Fibroblast of the aortic adventitia (primary cell): Measurements from ENCODE around the gene GARRE1. TPM values are rescaled to one million over a fixed set of nuclear protein-coding genes. Genes with fewer than 3 reads are reported as not detected.

Source experiments
- DNase-seq: peaks from one replicate; pipeline ENCODE4 v3.0.0-alpha.2; 2010; ENCODE audit warnings: low read depth
- H3K4me3 ChIP-seq: 2 replicates; pipeline ENCODE4 v1.5.1; 2011; ENCODE audit warnings: low read depth, mild to moderate bottlenecking, control low read depth, low read length, moderate library complexity
- CTCF ChIP-seq: IDR thresholded peaks from 2 replicates; pipeline ENCODE4 v1.5.1; 2011; ENCODE audit warnings: mild to moderate bottlenecking, low read length, control low read depth, inconsistent platforms; ENCODE audit not compliant: insufficient read depth
- total RNA-seq: library from RNA; depleted of rRNA; stranded (reverse); fragments of >200 nt; gene quantifications from 2 replicates; pipeline ENCODE4 v1.2.3, GENCODE V29; 2012; ENCODE audit warnings: low replicate concordance

The GARRE1 gene
- total RNA-seq, 1 donor = 13.9 TPM

- no peak overlapping the region for H3K4me3 ChIP-seq
- no peak for DNase-seq
- TF ChIP-seq CTCF = no peak
Measured at GRCh38 chr19:34261334-34262109, 7.2 kb downstream of the GARRE1 start.

DNA sequence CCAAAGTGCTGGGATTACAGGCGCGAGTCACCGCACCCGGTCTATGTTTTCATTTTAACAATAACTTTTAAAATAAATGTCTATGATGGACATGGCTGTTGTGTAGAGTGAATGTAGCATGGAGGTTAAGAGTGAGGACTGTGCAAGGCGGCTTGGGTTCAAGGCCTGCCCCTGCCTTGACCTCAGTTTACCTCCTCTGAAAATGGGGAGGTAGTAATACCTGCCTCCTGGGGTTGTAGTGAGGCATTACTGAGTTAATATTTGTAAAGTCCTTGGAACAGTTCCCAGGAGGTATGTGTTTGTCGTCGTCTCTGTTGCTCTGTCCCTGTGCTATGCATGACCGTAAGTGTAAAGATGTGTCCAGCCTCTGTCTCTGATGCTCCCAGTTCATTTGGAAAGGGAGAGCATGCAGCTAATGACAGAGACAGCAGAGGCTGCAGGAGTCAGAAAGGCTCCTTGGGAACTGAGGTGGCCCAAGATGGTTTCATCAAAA lies 9.4 kb downstream of the GARRE1 start:
- no peak overlapping the region for H3K4me3 ChIP-seq
- no peak for TF ChIP-seq CTCF
- DNase-seq = no peak

GRCh38 chr19:34265221-34265650 lies 10.9 kb downstream of the GARRE1 start:
- no peak for DNase-seq
- TF ChIP-seq CTCF = no peak
- H3K4me3 ChIP-seq = no peak overlapping the region

- H3K4me3 ChIP-seq = no peak overlapping the region
- DNase-seq = no peak
- no peak for TF ChIP-seq CTCF
Measured at GRCh38 chr19:34269081-34269480, 14.7 kb downstream of the GARRE1 start.

DNA sequence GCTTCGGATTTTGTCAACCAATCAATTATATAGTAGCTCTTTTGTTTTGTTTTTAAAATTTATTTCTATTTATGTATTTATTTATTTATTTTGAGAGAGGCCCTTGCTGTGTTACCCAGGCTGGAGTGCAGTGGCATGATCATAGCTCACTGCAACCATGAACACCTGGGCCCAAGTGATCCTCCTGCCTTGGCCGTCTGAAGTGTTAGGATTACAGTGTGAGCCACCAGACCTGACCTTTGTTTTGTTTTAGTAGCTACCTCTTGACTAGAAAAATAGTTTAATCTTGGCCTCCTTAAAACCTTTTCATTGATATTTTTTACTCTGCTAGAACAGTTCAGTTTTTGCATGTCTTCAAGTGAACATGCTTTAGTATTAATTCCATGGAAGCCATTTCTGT lies 15.1 kb downstream of the GARRE1 start:
- H3K4me3 ChIP-seq = no peak overlapping the region

GRCh38 chr19:34269968-34270621 lies 15.7 kb downstream of the GARRE1 start:
- H3K4me3 ChIP-seq = peak overlapping the region; percentile 11
- peak; percentile 71 for DNase-seq
- no peak for TF ChIP-seq CTCF

More for the DNA sequence above, 15.1 kb downstream of the GARRE1 start:
- no peak for TF ChIP-seq CTCF
- no peak for DNase-seq
